DOHH2 (cell line): ENCODE results near the gene NAP1L4.

Experiments used
- H3F3A ChIP-seq: fragments of 200-600 bp; sonication (generic), shearing (Covaris generic); 2 replicates; pipeline ENCODE4 v1.6.0; 2016; ENCODE audit warnings: antibody characterized with exemption, mild to moderate bottlenecking; ENCODE audit not compliant: control insufficient read depth, insufficient read depth
- H3K27ac ChIP-seq: fragments of 200-600 bp; sonication (generic); 2 replicates; pipeline ENCODE4 v1.5.1; 2014; ENCODE audit warnings: low read depth, mild to moderate bottlenecking, low read length, moderate library complexity
- H3K27me3 ChIP-seq: fragments of 200-600 bp; sonication (generic); 2 replicates; pipeline ENCODE4 v1.6.1; 2014; ENCODE audit warnings: mild to moderate bottlenecking, low read length, mixed read lengths; ENCODE audit not compliant: control insufficient read depth
- H3K36me3 ChIP-seq: fragments of 200-600 bp; sonication (generic); 2 replicates; pipeline ENCODE4 v1.6.1; 2014; ENCODE audit warnings: mild to moderate bottlenecking, low read length, moderate library complexity, mixed read lengths; ENCODE audit not compliant: control insufficient read depth
- H3K4me1 ChIP-seq: fragments of 200-600 bp; sonication (generic); 2 replicates; pipeline ENCODE4 v1.6.1; 2014; ENCODE audit warnings: mild to moderate bottlenecking, low read length, mixed read lengths; ENCODE audit not compliant: control insufficient read depth
- H3K4me2 ChIP-seq: fragments of 200-600 bp; sonication (generic); 2 replicates; pipeline ENCODE4 v1.6.0; 2014; ENCODE audit warnings: mild to moderate bottlenecking, low read length, moderate library complexity
- H3K4me3 ChIP-seq: fragments of 200-600 bp; sonication (generic); 2 replicates; pipeline ENCODE4 v1.5.1; 2014; ENCODE audit warnings: mild to moderate bottlenecking, low read length, mixed read lengths
- H3K79me2 ChIP-seq: fragments of 200-600 bp; sonication (generic); 2 replicates; pipeline ENCODE4 v1.6.1; 2014; ENCODE audit warnings: mild to moderate bottlenecking, low read length, mixed read lengths; ENCODE audit not compliant: control insufficient read depth
- H3K9me2 ChIP-seq: fragments of 200-600 bp; sonication (generic); replicated peaks from 2 replicates; pipeline ENCODE4 v1.6.1; 2014; ENCODE audit warnings: mild to moderate bottlenecking, low read length, mixed read lengths; ENCODE audit not compliant: control insufficient read depth
- H3K9me3 ChIP-seq: fragments of 200-600 bp; sonication (generic); 2 replicates; pipeline ENCODE4 v1.6.1; 2014; ENCODE audit warnings: antibody characterized with exemption, low read length, mixed read lengths; ENCODE audit not compliant: control insufficient read depth, insufficient read depth
- H4K20me1 ChIP-seq: fragments of 200-600 bp; sonication (generic); 2 replicates; pipeline ENCODE4 v1.6.0; 2014; ENCODE audit warnings: low read depth, mild to moderate bottlenecking, antibody characterized with exemption, low read length, moderate library complexity; ENCODE audit not compliant: control insufficient read depth, insufficient read depth
- CTCF ChIP-seq: fragments of 200-600 bp; sonication (generic); IDR thresholded peaks from one replicate; pipeline ENCODE4 v1.5.1; 2014; ENCODE audit warnings: antibody characterized with exemption, mild to moderate bottlenecking, low read depth, low read length; ENCODE audit not compliant: poor library complexity, severe bottlenecking
- EZH2phosphoT487 ChIP-seq: fragments of 200-600 bp; sonication (generic); IDR thresholded peaks from 2 replicates; pipeline ENCODE4 v1.6.1; 2017; ENCODE audit warnings: borderline replicate concordance, mild to moderate bottlenecking, antibody characterized with exemption, low read length, moderate library complexity, mixed read lengths

Gene NAP1L4

GRCh38 chr11:2911088-2911784 is 80.9 kb downstream of the NAP1L4 start:
- Histone ChIP-seq H3K79me2 (no peaks in the 10 kb centered on the region), H3K27me3 (no peaks in the 10 kb centered on the region), H3K9me3 (no peaks in the 10 kb centered on the region), H3K9me2 (no peaks in the 10 kb centered on the region), H3K27ac (no peak overlapping the region), H3K4me2 (no peak overlapping the region), H3K4me3 (no peak overlapping the region), H3K36me3 (no peaks in the 10 kb centered on the region), H4K20me1 (no peaks in the 10 kb centered on the region), H3K4me1 (peaks cover 16% of the 10 kb centered on the region), H3F3A (no peaks in the 10 kb centered on the region)
- TF ChIP-seq CTCF (no peak), EZH2phosphoT487 (no peak)

GRCh38 chr11:2910401-2910955 is 81.7 kb downstream of the NAP1L4 start:
- H3K9me3 ChIP-seq: no peaks in the 10 kb centered on the region
- H3K4me1 ChIP-seq: peaks cover 16% of the 10 kb centered on the region
- no peaks in the 10 kb centered on the region for H4K20me1 ChIP-seq
- H3K79me2 ChIP-seq: no peaks in the 10 kb centered on the region
- no peaks in the 10 kb centered on the region for H3K27me3 ChIP-seq
- H3K4me3 ChIP-seq: no peak overlapping the region
- TF ChIP-seq CTCF: no peak
- no peak for TF ChIP-seq EZH2phosphoT487
- no peaks in the 10 kb centered on the region for H3F3A ChIP-seq
- H3K36me3 ChIP-seq: no peaks in the 10 kb centered on the region
- H3K27ac ChIP-seq: no peak overlapping the region
- H3K9me2 ChIP-seq: no peaks in the 10 kb centered on the region
- H3K4me2 ChIP-seq: no peak overlapping the region

- Histone ChIP-seq H3K79me2 (no peaks in the 10 kb centered on the region), H3K4me2 (no peak overlapping the region), H3K4me1 (peaks cover 13% of the 10 kb centered on the region), H3K4me3 (no peak overlapping the region), H3K9me3 (no peaks in the 10 kb centered on the region), H3K27me3 (no peaks in the 10 kb centered on the region), H3K27ac (no peak overlapping the region), H3K36me3 (no peaks in the 10 kb centered on the region), H3F3A (no peaks in the 10 kb centered on the region), H4K20me1 (no peaks in the 10 kb centered on the region), H3K9me2 (no peaks in the 10 kb centered on the region)
- TF ChIP-seq CTCF (no peak), EZH2phosphoT487 (no peak)
Measured at GRCh38 chr11:2909133-2909902, 82.8 kb downstream of the NAP1L4 start.
